Measurements from ENCODE around the gene SLC26A4. TPM values are rescaled to one million over a fixed set of nuclear protein-coding genes. Genes with fewer than 3 reads are reported as not detected.

SLC26A4 gene
- total RNA-seq, 1 donor from 2014 or later, result not detected

- no peaks in the 10 kb centered on the region for H3K36me3 Mint-ChIP-seq
- no peaks in the 10 kb centered on the region for H3K9me3 Mint-ChIP-seq
- no peak for TF ChIP-seq CTCF (IDR thresholded peaks at IDR 0.05; ENCODE audit: unreplicated experiment)
- H3K4me3 Mint-ChIP-seq, result no peak overlapping the region
- no peak for DNase-seq (ENCODE audit: low spot score in 2 of 2, unreplicated experiment in 2 of 2)
- H3K4me1 Mint-ChIP-seq, result peaks cover 3% of the 10 kb centered on the region
- no peak overlapping the region for H3K27ac Mint-ChIP-seq
- peaks cover 14% of the 10 kb centered on the region for H3K27me3 Mint-ChIP-seq (ENCODE audit: low read depth)
Observed at GRCh38 chr7:107680478-107680877, 19.9 kb downstream of the SLC26A4 start.

- Mint-ChIP-seq H3K27me3 (ENCODE audit: low read depth) (peaks cover 19% of the 10 kb centered on the region), H3K36me3 (no peaks in the 10 kb centered on the region), H3K9me3 (no peaks in the 10 kb centered on the region), H3K4me3 (no peak overlapping the region), H3K4me1 (peaks cover 3% of the 10 kb centered on the region), H3K27ac (no peak overlapping the region)
- TF ChIP-seq CTCF (IDR thresholded peaks at IDR 0.05; ENCODE audit: unreplicated experiment), result no peak
- DNase-seq (ENCODE audit: low spot score in 2 of 2, unreplicated experiment in 2 of 2), result no peak
Observed at GRCh38 chr7:107682886-107683285, 22.3 kb downstream of the SLC26A4 start.

DNA sequence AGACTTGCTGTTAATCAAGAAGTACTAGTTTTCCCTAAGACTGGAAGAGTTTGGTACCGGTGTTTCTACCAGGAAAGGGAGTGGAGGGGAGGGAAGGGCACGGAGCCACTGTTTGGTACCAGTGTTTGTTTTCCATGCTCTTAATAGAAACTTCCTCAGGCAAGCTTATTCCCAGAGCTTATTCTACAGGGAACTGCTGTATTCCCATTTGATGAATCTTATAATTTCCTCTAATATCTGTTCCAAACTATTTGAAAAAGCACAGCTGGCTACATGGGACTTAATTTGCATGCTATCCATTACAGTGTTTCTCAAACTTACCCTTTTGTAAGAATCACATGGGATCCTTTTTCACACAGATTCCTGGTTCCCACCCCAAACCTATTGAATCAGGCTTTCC is 23.7 kb downstream of the SLC26A4 start:
- Mint-ChIP-seq H3K4me3 (no peak overlapping the region), H3K9me3 (no peaks in the 10 kb centered on the region), H3K27me3 (ENCODE audit: low read depth) (peaks cover 24% of the 10 kb centered on the region), H3K27ac (no peak overlapping the region), H3K36me3 (no peaks in the 10 kb centered on the region), H3K4me1 (peaks cover 3% of the 10 kb centered on the region)
- TF ChIP-seq CTCF (IDR thresholded peaks at IDR 0.05; ENCODE audit: unreplicated experiment), result no peak
- DNase-seq (ENCODE audit: low spot score in 2 of 2, unreplicated experiment in 2 of 2), result no peak

DNA sequence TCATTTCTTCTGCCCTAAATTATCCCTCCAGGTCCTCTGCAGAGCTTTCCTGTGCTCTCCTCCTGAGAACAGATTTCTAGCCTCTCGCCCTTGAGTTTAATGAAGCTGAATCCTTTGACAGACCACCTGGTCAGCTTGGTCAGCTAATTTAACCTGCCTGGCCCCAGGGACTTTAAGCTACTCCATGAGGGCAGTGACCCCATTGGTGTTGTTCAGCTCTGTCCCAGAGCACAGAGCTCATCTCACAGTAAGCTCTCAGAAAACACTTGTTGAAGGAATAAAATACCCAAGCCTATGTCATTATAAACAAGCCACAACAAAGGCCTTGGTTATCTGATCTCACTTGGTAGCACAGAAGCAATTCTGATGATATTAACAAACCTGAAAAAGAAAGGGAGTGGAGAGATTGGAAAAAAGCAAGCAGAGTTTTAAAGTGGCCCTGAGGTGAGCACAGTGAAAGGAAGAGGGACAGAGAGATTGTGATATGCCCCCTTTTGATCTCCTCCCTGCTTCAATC is 24.4 kb downstream of the SLC26A4 start:
- DNase-seq (ENCODE audit: low spot score in 2 of 2, unreplicated experiment in 2 of 2), result no peak
- no peaks in the 10 kb centered on the region for H3K36me3 Mint-ChIP-seq
- peaks cover 24% of the 10 kb centered on the region for H3K27me3 Mint-ChIP-seq (ENCODE audit: low read depth)

DNA sequence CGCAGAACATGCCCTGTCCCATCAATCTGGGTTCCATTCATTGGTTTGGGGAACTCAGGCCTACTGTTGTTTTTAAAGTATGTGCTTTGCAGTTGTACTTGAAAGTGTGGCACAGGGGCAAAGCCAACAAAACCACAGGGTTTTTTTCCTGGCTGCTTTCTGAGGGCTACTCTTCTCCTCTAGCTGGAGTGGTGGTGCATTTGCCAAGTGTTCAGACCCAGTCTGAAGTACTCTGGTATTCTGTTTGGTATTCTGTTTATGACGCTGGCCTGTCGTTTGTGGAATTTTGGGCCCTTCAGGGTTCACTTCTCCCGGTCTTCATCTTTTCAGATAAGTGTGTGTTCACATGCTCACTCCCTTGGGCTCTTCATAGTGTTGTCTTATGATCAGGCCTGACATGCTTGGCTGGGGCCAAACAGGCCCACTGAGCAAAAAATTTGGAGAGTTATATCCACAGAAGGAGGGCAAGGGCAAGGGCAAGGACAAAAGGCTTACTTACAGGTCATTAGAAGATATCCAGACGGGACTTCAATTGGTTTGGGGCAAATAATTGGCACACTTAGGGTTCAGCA is 26.3 kb downstream of the SLC26A4 start:
- TF ChIP-seq CTCF (IDR thresholded peaks at IDR 0.05; ENCODE audit: unreplicated experiment), result no peak
- Mint-ChIP-seq H3K9me3 (no peaks in the 10 kb centered on the region), H3K4me1 (peaks cover 13% of the 10 kb centered on the region), H3K36me3 (no peaks in the 10 kb centered on the region), H3K27me3 (ENCODE audit: low read depth) (peaks cover 24% of the 10 kb centered on the region), H3K4me3 (no peak overlapping the region), H3K27ac (no peak overlapping the region)
- no peak for DNase-seq (ENCODE audit: low spot score in 2 of 2, unreplicated experiment in 2 of 2)

More for the DNA sequence above, 24.4 kb downstream of the SLC26A4 start:
- H3K4me3 Mint-ChIP-seq, result no peak overlapping the region
- TF ChIP-seq CTCF (IDR thresholded peaks at IDR 0.05; ENCODE audit: unreplicated experiment), result no peak
- peaks cover 4% of the 10 kb centered on the region for H3K4me1 Mint-ChIP-seq
- no peak overlapping the region for H3K27ac Mint-ChIP-seq
- H3K9me3 Mint-ChIP-seq, result no peaks in the 10 kb centered on the region
